ENCODE measurements around the gene NCR3LG1. TPM values are rescaled to one million over a fixed set of nuclear protein-coding genes. Genes with fewer than 3 reads are reported as not detected.

NCR3LG1 gene, protein sequence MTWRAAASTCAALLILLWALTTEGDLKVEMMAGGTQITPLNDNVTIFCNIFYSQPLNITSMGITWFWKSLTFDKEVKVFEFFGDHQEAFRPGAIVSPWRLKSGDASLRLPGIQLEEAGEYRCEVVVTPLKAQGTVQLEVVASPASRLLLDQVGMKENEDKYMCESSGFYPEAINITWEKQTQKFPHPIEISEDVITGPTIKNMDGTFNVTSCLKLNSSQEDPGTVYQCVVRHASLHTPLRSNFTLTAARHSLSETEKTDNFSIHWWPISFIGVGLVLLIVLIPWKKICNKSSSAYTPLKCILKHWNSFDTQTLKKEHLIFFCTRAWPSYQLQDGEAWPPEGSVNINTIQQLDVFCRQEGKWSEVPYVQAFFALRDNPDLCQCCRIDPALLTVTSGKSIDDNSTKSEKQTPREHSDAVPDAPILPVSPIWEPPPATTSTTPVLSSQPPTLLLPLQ
- 5.6 and 11.1 TPM in 2 replicates for total RNA-seq

DNA sequence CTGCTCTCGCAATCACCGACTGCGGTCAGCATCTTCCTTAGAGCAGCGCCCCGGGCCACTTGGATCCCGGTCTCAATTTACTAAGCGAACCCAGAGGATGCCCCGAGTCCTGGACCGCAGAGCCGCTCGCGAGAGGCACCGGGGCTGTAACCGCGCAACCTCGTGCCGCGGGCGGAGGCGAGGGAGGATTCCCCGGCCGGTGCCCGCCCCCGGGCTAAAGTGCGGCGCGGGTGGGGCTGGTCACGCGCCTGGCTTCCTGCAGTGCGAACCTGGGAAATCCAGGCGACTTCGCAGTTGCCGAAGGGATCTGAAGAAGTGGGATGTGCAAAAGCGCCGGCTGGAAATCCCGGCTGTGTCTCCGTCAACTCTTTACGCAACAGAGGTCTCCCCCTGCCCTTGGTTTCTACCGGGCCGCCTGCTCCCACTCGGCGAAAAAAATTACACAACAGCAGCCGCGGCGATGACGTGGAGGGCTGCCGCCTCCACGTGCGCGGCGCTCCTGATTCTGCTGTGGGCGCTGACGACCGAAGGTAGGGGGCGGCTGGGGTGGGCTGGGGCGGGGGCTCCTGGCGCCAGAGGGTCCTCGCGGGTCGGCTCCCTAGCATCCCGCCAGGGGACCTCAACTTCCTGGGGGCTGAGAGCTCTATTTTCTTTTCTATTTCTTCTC, at the start of gene NCR3LG1:
Gene NCR3LG1, plus strand, starts transcription at position 291 of the 667 bp plus-strand sequence. Its CDS starts 170 bp downstream, at position 461.

DNA sequence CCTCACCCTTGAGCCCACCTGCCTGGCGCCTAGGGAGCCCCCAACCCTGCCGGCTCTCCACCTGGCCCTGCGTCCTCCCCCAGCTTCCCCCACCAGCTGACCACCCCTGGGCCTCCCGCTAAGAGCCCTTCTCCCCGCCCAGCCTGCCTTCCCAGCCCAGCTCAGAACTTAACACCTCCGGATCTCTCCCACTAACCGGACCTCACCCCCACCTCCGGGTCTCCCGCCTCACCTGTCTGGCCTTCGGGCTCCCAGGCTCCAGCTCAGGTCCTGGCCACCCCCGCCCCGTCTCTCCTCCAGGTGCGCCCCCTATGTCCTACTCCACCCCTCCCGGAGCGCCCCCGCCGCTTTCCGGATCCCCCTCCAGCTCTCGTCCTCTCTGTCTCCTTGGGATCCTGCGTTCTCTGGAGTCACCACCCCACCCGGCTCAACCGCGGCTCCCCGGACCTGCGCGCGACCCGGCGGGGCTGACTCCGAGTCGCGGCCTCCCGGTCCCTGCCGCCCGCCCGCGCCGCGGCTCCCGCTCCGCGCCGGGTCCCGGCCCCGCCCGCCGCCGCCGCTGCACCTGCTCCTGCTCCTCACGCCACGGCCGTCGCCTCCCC, 37.1 kb downstream of the NCR3LG1 start, which contains the start of gene KCNJ11:
Gene KCNJ11, minus strand, starts transcription at position 51 of the 602 bp plus-strand sequence. CDS start 568 bp downstream, outside the sequence.

Other genes with a start within 250 kb of the NCR3LG1 start
- gene PIK3C2A, start 143.8 kb upstream of the NCR3LG1 start, total RNA-seq, result 88.5 and 110 TPM in 2 replicates
- gene NUCB2, start 75.1 kb upstream of the NCR3LG1 start, total RNA-seq, result 131 and 216 TPM in 2 replicates
- gene KCNJ11, start 36.9 kb downstream of the NCR3LG1 start, total RNA-seq, result not detected in 2 replicates
- gene ABCC8, start 125.0 kb downstream of the NCR3LG1 start, total RNA-seq, result not detected in 2 replicates
- not detected in 2 replicates for gene USH1C, start 192.6 kb downstream of the NCR3LG1 start, total RNA-seq
- gene OTOG, start 195.5 kb downstream of the NCR3LG1 start, total RNA-seq, result not detected in 2 replicates